CD1c-positive myeloid dendritic cell (primary cell): ENCODE data around the gene BRF1.
A peak's percentile ranks its signal among the peaks of the same experiment; 100 is the strongest.
"Not testable (repeated sequence)": the region's sequence is repeated elsewhere in the genome, so short reads cannot be mapped to it uniquely, and the experiment has no call there.

Experiments
- DNase-seq: peaks from one replicate; pipeline ENCODE4 v3.0.0-alpha.2; 2016; ENCODE audit errors: extremely low spot score

BRF1 gene

GRCh38 chr14:105315941-105316576 is 15.3 kb upstream of the BRF1 start:
- DNase-seq = peak; percentile 15

- DNase-seq = peak; percentile 46
Observed at GRCh38 chr14:105315211-105315721, 14.5 kb upstream of the BRF1 start.

DNA sequence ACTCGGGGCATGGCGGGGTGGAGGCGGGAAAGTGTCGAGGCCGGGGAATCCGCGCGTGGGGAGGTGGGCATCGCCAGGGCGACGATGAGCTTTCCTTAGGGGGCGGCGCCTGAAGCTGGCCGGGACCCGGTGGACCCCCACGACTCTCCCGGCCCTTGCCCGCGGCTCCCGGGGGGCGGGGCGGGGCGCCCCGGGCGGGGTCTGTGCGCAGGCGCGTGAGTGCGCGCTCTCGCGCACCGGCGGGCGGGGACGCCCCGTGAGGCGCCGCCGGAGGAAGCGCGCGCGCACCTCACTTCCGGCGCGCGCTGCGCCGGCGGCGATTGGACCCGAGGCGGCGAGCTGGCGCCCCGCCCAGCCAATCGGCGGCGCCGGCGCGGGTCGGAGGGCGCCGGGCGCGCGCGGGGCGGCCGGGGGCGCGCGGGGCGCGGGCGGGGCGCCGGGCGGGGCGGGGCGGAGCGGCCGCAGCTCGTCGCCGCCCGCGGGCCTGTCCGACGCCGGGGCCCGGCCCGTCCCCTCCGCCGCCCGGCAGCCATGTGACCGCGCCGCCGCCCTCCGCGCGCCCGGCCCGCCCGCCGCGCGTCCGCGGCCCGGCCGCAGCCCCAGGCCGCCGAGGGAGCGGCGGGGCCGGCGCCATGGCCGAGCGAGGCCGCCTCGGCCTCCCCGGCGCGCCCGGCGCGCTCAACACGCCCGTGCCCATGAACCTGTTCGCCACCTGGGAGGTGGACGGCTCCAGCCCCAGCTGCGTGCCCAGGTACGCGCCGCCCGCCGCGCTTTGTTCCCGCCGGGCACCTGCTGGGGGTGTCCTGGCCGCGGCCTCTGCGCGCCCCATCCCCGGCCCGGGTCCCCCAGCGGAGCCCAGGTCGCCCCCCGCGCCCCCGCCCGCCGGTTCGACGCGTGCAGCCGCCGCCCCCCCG is 13.7 kb upstream of the BRF1 start, which contains the start of gene PACS2:
TSS of gene PACS2 (plus strand) at position 462 of the 914 bp plus-strand sequence. CDS start at position 633, 171 bp downstream.
- peak; percentile 95 for DNase-seq

GRCh38 chr14:105313381-105314286 is 12.8 kb upstream of the BRF1 start:
- peak; percentile 38 for DNase-seq

DNA sequence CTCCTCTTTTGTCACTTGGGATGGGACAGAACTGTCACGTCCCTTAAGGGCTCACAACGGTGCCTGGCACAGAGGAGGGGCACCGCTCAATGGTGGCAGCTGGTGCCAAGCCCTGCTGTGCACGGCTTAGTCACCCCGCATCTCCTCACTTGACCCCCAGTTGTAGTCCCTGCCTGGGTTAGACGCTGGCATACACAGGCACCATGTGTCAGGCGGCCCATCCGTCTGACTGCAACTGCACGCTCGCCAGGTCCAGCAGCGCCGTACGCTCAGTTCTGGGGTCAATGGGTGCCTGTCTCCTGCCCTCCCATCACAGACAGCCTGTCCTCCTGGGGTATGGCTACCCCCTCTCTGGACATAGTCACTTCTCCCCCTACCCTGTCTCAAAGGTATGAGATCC is 12.2 kb upstream of the BRF1 start:
- no peak for DNase-seq

DNA sequence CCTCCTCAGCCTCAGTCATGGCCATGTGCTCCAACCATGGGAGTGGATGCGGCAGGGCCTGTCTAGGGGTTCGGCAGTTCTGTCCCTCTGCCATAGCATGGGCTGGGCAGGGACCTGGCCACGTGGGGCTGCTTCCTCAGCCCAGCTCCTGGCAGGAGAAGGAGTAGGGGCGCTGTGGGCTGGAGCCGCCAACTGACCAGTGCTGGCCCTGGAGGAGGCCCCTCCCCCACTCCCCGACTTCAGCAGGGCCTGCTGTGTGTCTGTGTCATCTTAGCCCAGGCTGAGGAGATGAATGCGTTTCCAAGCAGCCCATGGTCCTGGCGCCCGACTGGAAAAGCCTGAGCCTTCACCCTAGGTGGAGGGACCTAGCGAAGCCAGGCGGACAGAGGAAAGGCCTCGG is 11.0 kb upstream of the BRF1 start:
- no peak for DNase-seq

GRCh38 chr14:105309371-105309770 is 8.6 kb upstream of the BRF1 start:
- no peak for DNase-seq

DNA sequence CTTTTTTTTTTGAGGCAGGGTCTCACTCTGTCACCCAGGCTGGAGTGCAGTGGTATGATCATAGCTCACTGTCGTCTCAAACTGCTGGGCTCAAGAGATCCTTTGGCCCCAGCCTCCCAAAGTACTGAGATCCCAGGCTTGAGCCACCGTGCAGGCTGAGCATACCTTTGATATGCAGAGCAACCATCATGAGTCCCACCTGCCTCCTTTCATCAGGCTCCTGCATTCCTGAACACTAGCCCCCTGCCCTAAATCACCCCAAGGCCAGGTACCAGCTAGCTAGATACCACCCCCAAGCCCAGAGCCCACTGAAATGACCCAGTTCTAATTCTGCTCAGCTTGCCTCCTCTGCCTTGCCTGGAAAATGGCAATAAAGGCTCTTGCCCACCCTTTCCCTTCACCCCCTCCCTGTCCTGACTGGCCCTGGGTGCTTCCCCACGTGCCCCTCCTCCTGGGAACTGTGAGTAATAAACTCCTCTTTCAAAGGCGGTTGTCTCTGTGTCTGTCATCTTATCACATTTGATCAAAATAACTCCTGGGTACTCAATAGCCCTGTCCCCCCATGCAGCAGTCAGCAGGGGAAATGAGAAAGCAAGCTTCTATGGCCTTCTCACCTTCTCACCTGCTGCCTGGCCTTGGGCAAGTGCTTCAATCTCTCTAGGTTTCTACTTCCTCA is 6.4 kb upstream of the BRF1 start:
- no peak for DNase-seq

GRCh38 chr14:105305791-105306190 is 5.0 kb upstream of the BRF1 start:
- no peak for DNase-seq

DNA sequence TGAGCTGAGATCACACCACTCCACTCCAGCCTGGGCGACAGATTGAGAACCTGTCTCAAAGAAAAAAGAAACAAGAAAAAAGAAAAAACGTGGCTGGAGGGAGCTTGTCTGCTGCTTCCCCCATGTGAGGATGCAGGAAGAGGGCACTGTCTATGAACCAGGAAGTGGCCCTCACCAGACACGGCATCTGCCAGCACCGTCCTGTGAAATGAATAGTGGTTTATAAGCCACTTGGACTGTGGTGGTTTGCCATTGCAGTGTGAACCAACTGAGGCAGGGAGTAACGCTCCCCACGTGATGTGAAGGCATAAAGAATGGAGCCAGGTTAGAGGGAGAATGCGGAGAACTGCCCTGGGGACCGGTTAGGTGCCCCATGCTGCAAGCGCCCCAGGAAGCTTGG is 4.5 kb upstream of the BRF1 start:
- DNase-seq = peak; percentile 24

GRCh38 chr14:105304565-105304964 is 3.8 kb upstream of the BRF1 start:
- DNase-seq = no peak

DNA sequence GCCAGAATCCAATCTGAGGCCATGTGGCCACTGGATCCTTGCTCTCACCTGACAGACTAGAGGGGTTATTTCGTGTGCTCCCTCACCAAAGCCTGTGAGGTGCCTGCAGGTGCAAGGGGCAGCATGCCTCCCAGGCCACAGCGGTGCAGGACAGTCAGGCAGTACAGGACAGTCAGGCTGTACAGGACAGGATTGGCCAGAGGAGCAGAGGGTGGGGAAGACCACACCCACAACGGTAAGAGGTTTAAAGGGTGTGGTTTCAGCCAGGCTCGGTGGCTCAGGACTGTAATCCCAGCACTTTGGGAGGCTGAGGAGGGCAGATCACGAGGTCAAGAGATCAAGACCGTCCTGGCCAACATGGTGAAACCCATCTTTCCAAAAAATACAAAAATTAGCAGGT is 3.1 kb upstream of the BRF1 start:
- DNase-seq = no peak

DNA sequence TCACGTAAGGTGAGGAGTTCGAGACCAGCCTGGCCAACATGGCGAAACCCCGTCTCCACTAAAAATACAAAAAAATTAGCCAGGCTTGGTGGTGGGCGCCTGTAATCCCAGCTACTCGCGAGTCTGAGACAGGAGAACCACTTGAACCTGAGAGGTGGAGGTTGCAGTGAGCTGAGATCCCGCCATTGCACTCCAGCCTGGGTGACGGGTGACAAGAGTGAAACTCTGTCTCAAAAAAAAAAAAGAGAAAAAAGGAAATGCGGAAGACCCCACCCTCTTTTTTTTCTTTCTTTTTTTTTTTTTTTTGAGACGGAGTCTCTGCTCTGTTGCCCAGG is 1.1 kb upstream of the BRF1 start:
- DNase-seq = not testable (repeated sequence)

DNA sequence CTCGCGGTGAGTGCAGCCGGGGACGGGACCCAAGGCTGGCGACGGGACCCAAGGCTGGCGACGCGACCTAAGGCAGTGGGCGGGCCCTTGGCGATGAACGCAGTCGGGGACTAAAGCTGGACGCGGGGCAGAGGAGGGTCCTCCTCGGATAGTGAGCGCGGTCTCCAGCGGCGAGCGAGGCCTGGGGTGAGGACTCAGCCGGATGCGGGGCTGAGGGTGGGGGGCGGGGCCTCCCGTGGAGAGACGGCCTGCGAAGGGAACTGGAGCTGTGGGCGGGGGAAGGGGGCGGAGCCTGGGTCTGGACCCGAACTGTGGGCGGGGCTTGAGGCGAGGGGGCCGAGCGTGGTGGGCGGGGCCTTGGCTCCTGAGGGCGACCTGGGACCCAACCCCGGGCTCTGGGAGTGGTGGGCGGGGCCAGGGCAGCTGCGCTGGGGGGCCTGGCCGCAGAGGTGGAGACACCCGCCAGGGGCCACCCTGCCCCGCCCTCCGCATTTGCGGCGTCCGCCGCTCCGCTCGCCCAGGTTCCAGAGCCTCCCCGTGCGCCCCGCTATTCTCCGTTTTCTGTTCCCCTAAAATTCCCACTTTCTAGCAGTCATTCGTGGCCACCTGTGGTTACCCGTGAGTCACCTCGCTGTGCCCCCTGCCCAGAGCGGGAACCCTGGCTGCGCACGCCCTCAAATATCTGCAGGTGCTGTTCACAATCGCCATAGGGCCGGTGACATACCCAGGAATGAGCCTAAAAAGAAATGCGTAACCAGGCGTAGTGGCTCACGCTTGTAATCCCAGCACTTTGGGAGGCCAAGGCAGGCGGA is 508 bp upstream of the BRF1 start:
- DNase-seq = peak; percentile 96

GRCh38 chr14:105299654-105300541 is 903 bp downstream of the BRF1 start:
- DNase-seq = no peak

DNA sequence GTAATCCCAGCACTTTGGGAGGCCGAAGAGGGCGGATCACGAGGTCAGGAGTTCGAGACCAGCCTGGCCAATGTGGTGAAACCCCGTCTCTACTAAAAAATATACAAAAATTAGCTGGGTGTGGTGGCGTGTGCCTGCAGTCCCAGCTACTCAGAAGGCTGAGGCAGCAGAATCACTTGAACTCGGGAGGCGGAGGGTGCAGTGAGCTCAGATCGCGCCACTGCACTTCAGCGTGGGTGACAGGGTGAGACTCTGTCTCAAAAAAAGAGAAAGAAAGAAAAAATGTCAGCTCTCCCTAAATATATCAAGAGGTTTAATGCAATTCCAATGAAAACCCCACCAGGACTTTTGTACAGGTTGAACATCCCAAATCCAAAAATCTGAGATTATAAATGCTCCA is 3.5 kb downstream of the BRF1 start:
- DNase-seq = not testable (repeated sequence)

DNA sequence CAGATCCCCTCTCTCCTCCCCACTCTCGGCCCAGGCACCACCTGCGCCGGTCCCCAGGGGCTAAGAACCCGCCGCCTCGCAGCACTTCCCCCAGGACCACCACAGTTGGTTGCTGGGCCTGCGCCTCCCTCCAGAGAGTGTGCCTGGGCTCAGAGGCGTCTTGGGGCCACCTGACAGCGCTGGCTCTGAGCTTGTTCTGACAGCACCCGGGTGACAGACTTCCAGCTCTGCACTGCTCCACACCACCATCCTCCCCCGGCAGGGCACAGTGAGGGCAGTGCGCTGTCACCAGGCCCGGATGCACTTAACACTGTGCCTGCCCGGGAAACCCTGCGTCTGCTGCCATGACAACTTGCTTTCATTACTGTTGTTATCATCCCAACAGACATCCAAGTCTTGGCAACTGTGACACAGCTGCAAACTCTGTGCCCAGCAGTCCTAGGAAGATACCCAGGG is 6.6 kb downstream of the BRF1 start:
- peak; percentile 37 for DNase-seq

GRCh38 chr14:105292826-105293711 is 7.7 kb downstream of the BRF1 start:
- peak; percentile 26 for DNase-seq
